DOHH2 (cell line): ENCODE results near the gene PRKCH.

Source experiments
- H3F3A ChIP-seq: fragments of 200-600 bp; sonication (generic), shearing (Covaris generic); 2 replicates; pipeline ENCODE4 v1.6.0; 2016; ENCODE audit warnings: antibody characterized with exemption, mild to moderate bottlenecking; ENCODE audit not compliant: control insufficient read depth, insufficient read depth
- H3K27ac ChIP-seq: fragments of 200-600 bp; sonication (generic); 2 replicates; pipeline ENCODE4 v1.5.1; 2014; ENCODE audit warnings: low read depth, mild to moderate bottlenecking, low read length, moderate library complexity
- H3K27me3 ChIP-seq: fragments of 200-600 bp; sonication (generic); 2 replicates; pipeline ENCODE4 v1.6.1; 2014; ENCODE audit warnings: mild to moderate bottlenecking, low read length, mixed read lengths; ENCODE audit not compliant: control insufficient read depth
- H3K36me3 ChIP-seq: fragments of 200-600 bp; sonication (generic); 2 replicates; pipeline ENCODE4 v1.6.1; 2014; ENCODE audit warnings: mild to moderate bottlenecking, low read length, moderate library complexity, mixed read lengths; ENCODE audit not compliant: control insufficient read depth
- H3K4me1 ChIP-seq: fragments of 200-600 bp; sonication (generic); 2 replicates; pipeline ENCODE4 v1.6.1; 2014; ENCODE audit warnings: mild to moderate bottlenecking, low read length, mixed read lengths; ENCODE audit not compliant: control insufficient read depth
- H3K4me2 ChIP-seq: fragments of 200-600 bp; sonication (generic); 2 replicates; pipeline ENCODE4 v1.6.0; 2014; ENCODE audit warnings: mild to moderate bottlenecking, low read length, moderate library complexity
- H3K4me3 ChIP-seq: fragments of 200-600 bp; sonication (generic); 2 replicates; pipeline ENCODE4 v1.5.1; 2014; ENCODE audit warnings: mild to moderate bottlenecking, low read length, mixed read lengths
- H3K79me2 ChIP-seq: fragments of 200-600 bp; sonication (generic); 2 replicates; pipeline ENCODE4 v1.6.1; 2014; ENCODE audit warnings: mild to moderate bottlenecking, low read length, mixed read lengths; ENCODE audit not compliant: control insufficient read depth
- H3K9me2 ChIP-seq: fragments of 200-600 bp; sonication (generic); replicated peaks from 2 replicates; pipeline ENCODE4 v1.6.1; 2014; ENCODE audit warnings: mild to moderate bottlenecking, low read length, mixed read lengths; ENCODE audit not compliant: control insufficient read depth
- H3K9me3 ChIP-seq: fragments of 200-600 bp; sonication (generic); 2 replicates; pipeline ENCODE4 v1.6.1; 2014; ENCODE audit warnings: antibody characterized with exemption, low read length, mixed read lengths; ENCODE audit not compliant: control insufficient read depth, insufficient read depth
- H4K20me1 ChIP-seq: fragments of 200-600 bp; sonication (generic); 2 replicates; pipeline ENCODE4 v1.6.0; 2014; ENCODE audit warnings: low read depth, mild to moderate bottlenecking, antibody characterized with exemption, low read length, moderate library complexity; ENCODE audit not compliant: control insufficient read depth, insufficient read depth
- CTCF ChIP-seq: fragments of 200-600 bp; sonication (generic); IDR thresholded peaks from one replicate; pipeline ENCODE4 v1.5.1; 2014; ENCODE audit warnings: antibody characterized with exemption, mild to moderate bottlenecking, low read depth, low read length; ENCODE audit not compliant: poor library complexity, severe bottlenecking
- EZH2phosphoT487 ChIP-seq: fragments of 200-600 bp; sonication (generic); IDR thresholded peaks from 2 replicates; pipeline ENCODE4 v1.6.1; 2017; ENCODE audit warnings: borderline replicate concordance, mild to moderate bottlenecking, antibody characterized with exemption, low read length, moderate library complexity, mixed read lengths

PRKCH gene

DNA sequence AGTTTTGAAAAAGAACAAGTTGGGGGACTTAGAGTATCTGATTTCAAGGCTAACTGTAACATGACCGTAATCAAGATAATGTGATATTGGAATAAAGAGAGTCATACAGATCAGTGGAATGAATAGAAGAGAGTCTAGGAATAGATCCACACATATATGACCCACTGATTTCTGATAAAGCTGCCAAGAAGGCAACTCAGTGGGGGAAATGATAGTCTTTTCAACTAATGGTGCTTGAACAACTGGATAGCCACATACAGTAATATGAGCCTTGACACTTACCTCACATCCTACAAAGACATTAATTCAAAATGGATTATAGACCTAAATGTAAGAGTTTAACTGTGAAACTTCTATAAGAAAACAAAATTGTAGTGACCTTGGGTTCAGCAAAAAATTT lies 3.8 kb downstream of the PRKCH start:
- H3K9me3 ChIP-seq = peaks cover 4% of the 10 kb centered on the region; the same call in 1 of the 2 replicates
- no peak for TF ChIP-seq CTCF
- no peak for TF ChIP-seq EZH2phosphoT487
- H3K27ac ChIP-seq = no peak overlapping the region
- no peaks in the 10 kb centered on the region for H3K9me2 ChIP-seq
- no peaks in the 10 kb centered on the region for H3F3A ChIP-seq
- no peaks in the 10 kb centered on the region for H3K4me1 ChIP-seq
- H3K79me2 ChIP-seq = no peaks in the 10 kb centered on the region
- no peaks in the 10 kb centered on the region for H4K20me1 ChIP-seq
- no peak overlapping the region for H3K4me3 ChIP-seq
- no peaks in the 10 kb centered on the region for H3K36me3 ChIP-seq
- H3K27me3 ChIP-seq = peaks cover 16% of the 10 kb centered on the region; the same call in 1 of the 2 replicates
- H3K4me2 ChIP-seq = no peak overlapping the region

DNA sequence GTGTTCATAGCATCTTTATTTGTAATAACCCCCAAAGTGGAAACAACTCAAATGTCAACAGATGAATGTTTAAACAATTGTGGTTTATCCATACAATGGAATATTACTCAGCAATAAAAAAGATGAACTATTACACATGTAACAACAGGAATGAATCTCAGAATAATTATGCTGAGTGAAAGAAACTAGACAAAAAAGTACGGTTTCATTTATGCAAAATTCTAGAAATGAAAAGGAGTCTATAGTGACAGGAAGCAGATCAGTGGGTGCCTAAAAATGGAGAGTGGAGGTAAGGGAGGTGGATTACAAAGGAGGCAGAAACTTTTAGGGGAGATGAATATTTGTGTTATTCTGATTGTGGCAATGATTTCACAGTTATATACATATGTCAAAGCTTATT lies 4.8 kb downstream of the PRKCH start:
- Histone ChIP-seq H3K27me3 (peaks cover 16% of the 10 kb centered on the region; the same call in 1 of the 2 replicates), H3K9me3 (peaks cover 4% of the 10 kb centered on the region; the same call in 1 of the 2 replicates), H3K4me3 (no peak overlapping the region), H3K36me3 (no peaks in the 10 kb centered on the region), H3K4me2 (no peak overlapping the region), H3F3A (no peaks in the 10 kb centered on the region), H4K20me1 (no peaks in the 10 kb centered on the region), H3K79me2 (no peaks in the 10 kb centered on the region), H3K4me1 (no peaks in the 10 kb centered on the region), H3K9me2 (no peaks in the 10 kb centered on the region), H3K27ac (no peak overlapping the region)
- TF ChIP-seq EZH2phosphoT487 (no peak), CTCF (no peak)

- Histone ChIP-seq H3K9me3 (peaks cover 4% of the 10 kb centered on the region; the same call in 1 of the 2 replicates), H3K4me2 (no peak overlapping the region), H4K20me1 (no peaks in the 10 kb centered on the region), H3K36me3 (no peaks in the 10 kb centered on the region), H3F3A (no peaks in the 10 kb centered on the region), H3K9me2 (no peaks in the 10 kb centered on the region), H3K79me2 (no peaks in the 10 kb centered on the region), H3K27ac (no peak overlapping the region), H3K4me3 (no peak overlapping the region), H3K27me3 (peaks cover 16% of the 10 kb centered on the region; the same call in 1 of the 2 replicates), H3K4me1 (no peaks in the 10 kb centered on the region)
- TF ChIP-seq CTCF = no peak
- TF ChIP-seq EZH2phosphoT487 = no peak
Measured at GRCh38 chr14:61326847-61327246, 5.5 kb downstream of the PRKCH start.
